GM19397 (cell line): ENCODE results near the gene CTBP2.
"Not testable (repeated sequence)": the region's sequence is repeated elsewhere in the genome, so short reads cannot be mapped to it uniquely, and the experiment has no call there.

ENCODE experiments used
- ATAC-seq: cut with Tn5 transposase; IDR thresholded peaks from one replicate; pipeline ENCODE4 v1.9.1; 2021; ENCODE audit warnings: mild to moderate bottlenecking, moderate library complexity; ENCODE audit not compliant: unreplicated experiment

The CTBP2 gene

GRCh38 chr10:125160856-125161706 lies 718 bp upstream of the CTBP2 start:
- ATAC-seq = no peak

GRCh38 chr10:125159486-125159931 lies 854 bp downstream of the CTBP2 start:
- ATAC-seq = no peak

GRCh38 chr10:125158601-125159485 lies 1.5 kb downstream of the CTBP2 start:
- ATAC-seq = no peak

GRCh38 chr10:125158275-125158600 lies 2.1 kb downstream of the CTBP2 start:
- ATAC-seq = no peak

GRCh38 chr10:125157505-125157904 lies 2.9 kb downstream of the CTBP2 start:
- ATAC-seq = no peak

- ATAC-seq = no peak
These were observed 3.5 kb downstream of the CTBP2 start for GRCh38 chr10:125156739-125157480.

GRCh38 chr10:125156196-125156595 lies 4.2 kb downstream of the CTBP2 start:
- ATAC-seq = no peak

- ATAC-seq = no peak
These were observed 5.3 kb downstream of the CTBP2 start for GRCh38 chr10:125155101-125155500.

- no peak for ATAC-seq
These were observed 5.8 kb downstream of the CTBP2 start for GRCh38 chr10:125154529-125154928.

GRCh38 chr10:125153703-125154490 lies 6.5 kb downstream of the CTBP2 start:
- ATAC-seq = no peak

- ATAC-seq = no peak
These were observed 7.7 kb downstream of the CTBP2 start for GRCh38 chr10:125152450-125153368.

- no peak for ATAC-seq
These were observed 8.6 kb downstream of the CTBP2 start for GRCh38 chr10:125151553-125152449.

GRCh38 chr10:125151170-125151552 lies 9.2 kb downstream of the CTBP2 start:
- ATAC-seq = no peak

- ATAC-seq = not testable (repeated sequence)
These were observed 9.8 kb downstream of the CTBP2 start for GRCh38 chr10:125150376-125151083.

GRCh38 chr10:125149680-125150047 lies 10.7 kb downstream of the CTBP2 start:
- no peak for ATAC-seq

- no peak for ATAC-seq
These were observed 11.2 kb downstream of the CTBP2 start for GRCh38 chr10:125149036-125149679.

- ATAC-seq = no peak
These were observed 11.8 kb downstream of the CTBP2 start for GRCh38 chr10:125148528-125148927.
